Neural progenitor cell (in vitro differentiated cells): Measurements from ENCODE around the gene CENPB. TPM values are rescaled to one million over a fixed set of nuclear protein-coding genes. Genes with fewer than 3 reads are reported as not detected.

Experiments used
- DNase-seq: peaks from one replicate; pipeline ENCODE4 v3.0.0-alpha.2; 2016; ENCODE audit warnings: low spot score
- H2AFZ ChIP-seq: fragments of 200-600 bp; sonication (generic); replicated peaks from 2 replicates; pipeline ENCODE4 v1.6.1; 2016; ENCODE audit warnings: antibody characterized with exemption
- H3F3A ChIP-seq: fragments of 200-600 bp; sonication (generic); 2 replicates; pipeline ENCODE4 v1.6.1; 2016; ENCODE audit warnings: antibody characterized with exemption, low read depth
- H3K27ac ChIP-seq: fragments of 200-600 bp; sonication (generic); 2 replicates; pipeline ENCODE4 v1.5.1; 2016; ENCODE audit warnings: mild to moderate bottlenecking
- H3K27me3 ChIP-seq: fragments of 200-600 bp; sonication (generic); 2 replicates; pipeline ENCODE4 v1.6.1; 2016; ENCODE audit warnings: mild to moderate bottlenecking, moderate library complexity
- H3K36me3 ChIP-seq: fragments of 200-600 bp; sonication (generic); 2 replicates; pipeline ENCODE4 v1.5.1; 2016
- H3K4me1 ChIP-seq: fragments of 200-600 bp; sonication (generic); 2 replicates; pipeline ENCODE4 v1.6.1; 2016; ENCODE audit warnings: mixed run types
- H3K4me2 ChIP-seq: fragments of 200-600 bp; sonication (generic); 2 replicates; pipeline ENCODE4 v1.6.1; 2016
- H3K4me3 ChIP-seq: fragments of 200-600 bp; sonication (generic); 2 replicates; pipeline ENCODE4 v1.5.1; 2016
- H3K79me2 ChIP-seq: fragments of 200-600 bp; sonication (generic); 2 replicates; pipeline ENCODE4 v1.6.1; 2016; ENCODE audit warnings: low read depth
- H3K9ac ChIP-seq: fragments of 200-600 bp; sonication (generic); 2 replicates; pipeline ENCODE4 v1.6.1; 2016
- H3K9me3 ChIP-seq: fragments of 200-600 bp; sonication (generic); 2 replicates; pipeline ENCODE4 v1.5.1; 2016; ENCODE audit warnings: low read depth
- H4K20me1 ChIP-seq: fragments of 200-600 bp; sonication (generic); 2 replicates; pipeline ENCODE4 v1.6.1; 2016; ENCODE audit warnings: low read depth
- H3K27ac Mint-ChIP-seq: 3 replicates; pipeline ENCODE4 v1.8.0; 2021; ENCODE audit warnings: mixed read lengths
- H3K27me3 Mint-ChIP-seq: 2 replicates; pipeline ENCODE4 v1.8.0; 2022; ENCODE audit warnings: low read depth, mild to moderate bottlenecking, inconsistent platforms, moderate library complexity, mixed read lengths; ENCODE audit not compliant: insufficient read depth
- H3K36me3 Mint-ChIP-seq: 3 replicates; pipeline ENCODE4 v1.8.0; 2021; ENCODE audit warnings: mixed read lengths
- H3K4me1 Mint-ChIP-seq: 3 replicates; pipeline ENCODE4 v1.8.0; 2021; ENCODE audit warnings: mixed read lengths
- H3K4me3 Mint-ChIP-seq: 3 replicates; pipeline ENCODE4 v1.8.0; 2021; ENCODE audit warnings: mild to moderate bottlenecking, moderate library complexity, mixed read lengths
- H3K9me3 Mint-ChIP-seq: 3 replicates; pipeline ENCODE4 v1.8.0; 2020; ENCODE audit warnings: mixed read lengths
- EZH2 ChIP-seq: fragments of 200-600 bp; sonication (generic); IDR thresholded peaks from 2 replicates; pipeline ENCODE4 v1.6.1; 2017; ENCODE audit warnings: antibody characterized with exemption, mild to moderate bottlenecking, moderate library complexity
- EZH2phosphoT487 ChIP-seq: fragments of 200-600 bp; sonication (generic); IDR thresholded peaks from 2 replicates; pipeline ENCODE4 v1.6.1; 2017; ENCODE audit warnings: antibody characterized with exemption
- total RNA-seq: library from RNA; depleted of rRNA; stranded (reverse); fragments of >200 nt; gene quantifications from 2 replicates; pipeline ENCODE4 v1.2.3, GENCODE V29; 2015; ENCODE audit warnings: low replicate concordance
- TF ChIP-seq, protein P1 (sequence below): fragments of 200-600 bp; sonication (generic); IDR thresholded peaks from 2 replicates; pipeline ENCODE4 v1.5.1; 2017; ENCODE audit warnings: antibody characterized with exemption, mild to moderate bottlenecking

CENPB gene
- total RNA-seq, 1 donor from 2014 or later: 5.0 TPM

- H3K27ac Mint-ChIP-seq: no peak overlapping the region
- H3K9me3 ChIP-seq: no peaks in the 10 kb centered on the region
Measured at GRCh38 chr20:3803289-3803688, 16.7 kb upstream of the CENPB start.

GRCh38 chr20:3802524-3803239 lies 16.1 kb upstream of the CENPB start:
- Histone ChIP-seq H4K20me1 (peaks cover 9% of the 10 kb centered on the region), H3K4me3 (no peak overlapping the region), H3K9ac (no peak overlapping the region), H3K4me1 (peaks cover 27% of the 10 kb centered on the region), H3F3A (peaks cover 23% of the 10 kb centered on the region), H3K36me3 (no peaks in the 10 kb centered on the region), H2AFZ (no peak overlapping the region), H3K27me3 (no peaks in the 10 kb centered on the region), H3K79me2 (no peaks in the 10 kb centered on the region), H3K4me2 (no peak overlapping the region), H3K27ac (no peak overlapping the region), H3K9me3 (no peaks in the 10 kb centered on the region)
- Mint-ChIP-seq H3K27me3 (peaks cover 16% of the 10 kb centered on the region), H3K36me3 (peaks cover 38% of the 10 kb centered on the region), H3K27ac (peak overlapping the region; percentile 51), H3K4me3 (peak overlapping the region; percentile 55), H3K9me3 (no peaks in the 10 kb centered on the region), H3K4me1 (peaks cover 58% of the 10 kb centered on the region)
- no peak for TF ChIP-seq EZH2
- TF ChIP-seq EZH2phosphoT487: no peak
- TF ChIP-seq, protein P1, sequence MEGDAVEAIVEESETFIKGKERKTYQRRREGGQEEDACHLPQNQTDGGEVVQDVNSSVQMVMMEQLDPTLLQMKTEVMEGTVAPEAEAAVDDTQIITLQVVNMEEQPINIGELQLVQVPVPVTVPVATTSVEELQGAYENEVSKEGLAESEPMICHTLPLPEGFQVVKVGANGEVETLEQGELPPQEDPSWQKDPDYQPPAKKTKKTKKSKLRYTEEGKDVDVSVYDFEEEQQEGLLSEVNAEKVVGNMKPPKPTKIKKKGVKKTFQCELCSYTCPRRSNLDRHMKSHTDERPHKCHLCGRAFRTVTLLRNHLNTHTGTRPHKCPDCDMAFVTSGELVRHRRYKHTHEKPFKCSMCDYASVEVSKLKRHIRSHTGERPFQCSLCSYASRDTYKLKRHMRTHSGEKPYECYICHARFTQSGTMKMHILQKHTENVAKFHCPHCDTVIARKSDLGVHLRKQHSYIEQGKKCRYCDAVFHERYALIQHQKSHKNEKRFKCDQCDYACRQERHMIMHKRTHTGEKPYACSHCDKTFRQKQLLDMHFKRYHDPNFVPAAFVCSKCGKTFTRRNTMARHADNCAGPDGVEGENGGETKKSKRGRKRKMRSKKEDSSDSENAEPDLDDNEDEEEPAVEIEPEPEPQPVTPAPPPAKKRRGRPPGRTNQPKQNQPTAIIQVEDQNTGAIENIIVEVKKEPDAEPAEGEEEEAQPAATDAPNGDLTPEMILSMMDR: no peak
- no peak for DNase-seq

More at GRCh38 chr20:3803289-3803688, 16.7 kb upstream of the CENPB start:
- H3K9ac ChIP-seq: no peak overlapping the region
- H3K4me2 ChIP-seq: no peak overlapping the region
- no peak overlapping the region for H2AFZ ChIP-seq
- Mint-ChIP-seq H3K36me3 (peaks cover 35% of the 10 kb centered on the region), H3K4me1 (peaks cover 55% of the 10 kb centered on the region), H3K27me3 (peaks cover 14% of the 10 kb centered on the region), H3K4me3 (no peak overlapping the region), H3K9me3 (no peaks in the 10 kb centered on the region)
- H3K4me3 ChIP-seq: no peak overlapping the region
- no peaks in the 10 kb centered on the region for H3K36me3 ChIP-seq
- DNase-seq: no peak
- peaks cover 25% of the 10 kb centered on the region for H3F3A ChIP-seq
- H3K27ac ChIP-seq: no peak overlapping the region
- peaks cover 27% of the 10 kb centered on the region for H3K4me1 ChIP-seq
- H4K20me1 ChIP-seq: peaks cover 9% of the 10 kb centered on the region
- H3K27me3 ChIP-seq: no peaks in the 10 kb centered on the region
- no peaks in the 10 kb centered on the region for H3K79me2 ChIP-seq
- TF ChIP-seq EZH2 (no peak), EZH2phosphoT487 (no peak)
- TF ChIP-seq, protein P1: no peak

- no peak overlapping the region for H3K4me3 Mint-ChIP-seq
- H3K9me3 Mint-ChIP-seq: no peaks in the 10 kb centered on the region
- H3K9me3 ChIP-seq: no peaks in the 10 kb centered on the region
- H3K27me3 ChIP-seq: peaks cover 5% of the 10 kb centered on the region
- H3K9ac ChIP-seq: no peak overlapping the region
- TF ChIP-seq EZH2phosphoT487: no peak
- TF ChIP-seq, protein P1: no peak
- TF ChIP-seq EZH2: no peak
- H3K4me3 ChIP-seq: no peak overlapping the region
- H3K79me2 ChIP-seq: no peaks in the 10 kb centered on the region
- no peak for DNase-seq
- no peak overlapping the region for H3K27ac ChIP-seq
- peaks cover 30% of the 10 kb centered on the region for H3F3A ChIP-seq
- H2AFZ ChIP-seq: no peak overlapping the region
- H4K20me1 ChIP-seq: peaks cover 9% of the 10 kb centered on the region
- no peaks in the 10 kb centered on the region for H3K36me3 ChIP-seq
- peaks cover 41% of the 10 kb centered on the region for H3K36me3 Mint-ChIP-seq
- H3K4me1 Mint-ChIP-seq: peaks cover 58% of the 10 kb centered on the region
- no peak overlapping the region for H3K4me2 ChIP-seq
- H3K27ac Mint-ChIP-seq: no peak overlapping the region
- peaks cover 14% of the 10 kb centered on the region for H3K27me3 Mint-ChIP-seq
- H3K4me1 ChIP-seq: peaks cover 27% of the 10 kb centered on the region
Measured at GRCh38 chr20:3801846-3802245, 15.3 kb upstream of the CENPB start.
